Measurements from ENCODE around the gene SELENOF.

Gene SELENOF

DNA sequence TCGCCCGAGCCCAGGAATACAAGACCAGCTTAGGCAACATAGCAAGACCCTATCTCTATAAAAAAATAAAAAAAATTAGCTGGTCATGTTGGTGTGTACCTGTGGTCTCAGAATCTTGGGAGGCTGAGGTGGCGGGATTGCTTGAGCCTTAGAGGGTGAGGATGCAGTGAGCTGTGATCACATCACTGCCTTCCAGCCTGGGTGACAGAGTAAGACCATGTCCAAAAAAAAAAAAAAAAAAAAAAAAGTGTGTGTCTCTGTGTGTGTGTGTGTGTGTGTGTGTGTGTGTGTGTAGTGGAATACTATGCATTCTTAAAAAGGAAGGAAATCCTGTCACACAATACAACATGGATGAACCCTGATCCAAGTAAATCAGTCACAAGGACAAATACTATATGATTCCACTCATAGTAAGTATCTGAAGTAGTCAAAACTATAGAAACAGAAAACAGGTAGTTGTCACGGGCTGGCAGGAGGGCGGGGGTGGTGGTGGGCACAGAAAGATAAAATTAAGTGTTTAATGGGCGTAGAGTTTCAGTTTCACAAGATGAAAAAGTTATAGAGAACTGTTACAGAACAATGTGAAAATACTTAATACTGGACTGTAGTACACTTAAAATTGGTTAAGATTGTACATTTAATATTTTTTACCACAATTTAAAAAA, 47.8 kb downstream of the SELENOF start:
- Histone ChIP-seq H3K27ac (ENCODE audit: low read depth, low read length) (no peak overlapping the region), H3K36me3 (ENCODE audit: control insufficient read depth in 5 of 5, insufficient read depth in 5 of 5, low read length in 5 of 5) (peaks cover 0 to 5% (median 4%) of the 10 kb centered on the region in 5 donors), H3K4me3 (ENCODE audit: low read depth in 1 of 5, low read length in 5 of 5) (no peak overlapping the region), H3K9ac (ENCODE audit: low read length in 5 of 5) (no peak overlapping the region), H3K4me1 (ENCODE audit: control insufficient read depth in 5 of 5, insufficient read depth in 5 of 5, low read length in 5 of 5) (no peaks in the 10 kb centered on the region), H3K27me3 (ENCODE audit: control insufficient read depth in 5 of 5, insufficient read depth in 4 of 5, low read length in 5 of 5) (no peaks in the 10 kb centered on the region), H3K9me3 (ENCODE audit: control insufficient read depth in 5 of 5, low read length in 5 of 5) (no peaks in the 10 kb centered on the region)

DNA sequence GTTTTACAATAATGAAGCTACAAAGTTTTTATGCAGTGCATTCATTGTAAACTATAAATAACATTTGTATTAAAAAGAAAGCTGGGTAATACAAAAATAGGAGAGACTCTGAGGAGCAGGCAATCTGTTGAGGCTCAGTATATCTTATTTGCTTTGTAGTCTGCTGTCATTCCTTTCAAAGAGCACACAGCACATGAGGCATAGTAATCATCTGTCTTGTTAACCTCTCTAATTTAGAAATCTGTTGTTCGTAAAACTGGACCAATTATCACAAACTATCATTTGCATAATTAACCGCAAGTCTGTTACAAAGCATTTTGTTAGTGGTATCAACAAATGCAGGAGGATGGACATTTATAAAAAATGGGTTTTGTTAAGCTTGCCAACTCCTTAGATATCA, 51.0 kb downstream of the SELENOF start:
- Histone ChIP-seq H3K4me1 (ENCODE audit: control insufficient read depth in 5 of 5, insufficient read depth in 5 of 5, low read length in 5 of 5) (no peaks in the 10 kb centered on the region), H3K9me3 (ENCODE audit: control insufficient read depth in 5 of 5, low read length in 5 of 5) (no peaks in the 10 kb centered on the region)

DNA sequence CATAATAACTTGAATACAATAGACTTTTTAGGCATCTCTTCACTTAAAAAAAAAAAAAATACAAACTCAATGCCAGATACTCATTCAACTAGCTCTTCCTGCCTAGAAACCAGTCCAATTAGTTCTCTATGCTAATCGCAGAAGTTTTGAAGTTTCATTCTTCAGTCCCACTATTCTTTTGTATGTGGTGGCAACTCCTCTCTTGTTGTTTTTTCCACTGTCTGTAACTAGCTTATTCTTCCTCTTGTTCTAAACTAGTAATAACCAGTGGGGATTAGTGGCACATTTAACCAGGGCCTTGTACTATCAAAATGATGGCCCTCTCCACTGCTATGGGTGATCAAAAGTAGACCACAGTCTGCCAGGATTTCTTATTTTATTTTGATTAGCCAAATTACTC, 52.5 kb downstream of the SELENOF start:
- Histone ChIP-seq H3K27ac (ENCODE audit: low read depth, low read length) (no peak overlapping the region), H3K4me3 (ENCODE audit: low read depth in 1 of 5, low read length in 5 of 5) (no peak overlapping the region), H3K9ac (ENCODE audit: low read length in 5 of 5) (no peak overlapping the region), H3K9me3 (ENCODE audit: control insufficient read depth in 5 of 5, low read length in 5 of 5) (no peaks in the 10 kb centered on the region), H3K36me3 (ENCODE audit: control insufficient read depth in 5 of 5, insufficient read depth in 5 of 5, low read length in 5 of 5) (peaks cover 0 to 5% (median 4%) of the 10 kb centered on the region in 5 donors), H3K4me1 (ENCODE audit: control insufficient read depth in 5 of 5, insufficient read depth in 5 of 5, low read length in 5 of 5) (no peaks in the 10 kb centered on the region), H3K27me3 (ENCODE audit: control insufficient read depth in 5 of 5, insufficient read depth in 4 of 5, low read length in 5 of 5) (no peaks in the 10 kb centered on the region)

More for the DNA sequence above, 51.0 kb downstream of the SELENOF start:
- peaks cover 0 to 5% (median 4%) of the 10 kb centered on the region in 5 donors for H3K36me3 ChIP-seq (ENCODE audit: control insufficient read depth in 5 of 5, insufficient read depth in 5 of 5, low read length in 5 of 5)
- no peaks in the 10 kb centered on the region for H3K27me3 ChIP-seq (ENCODE audit: control insufficient read depth in 5 of 5, insufficient read depth in 4 of 5, low read length in 5 of 5)
- H3K27ac ChIP-seq (ENCODE audit: low read depth, low read length), result no peak overlapping the region
- H3K9ac ChIP-seq (ENCODE audit: low read length in 5 of 5), result no peak overlapping the region
- no peak overlapping the region for H3K4me3 ChIP-seq (ENCODE audit: low read depth in 1 of 5, low read length in 5 of 5)

DNA sequence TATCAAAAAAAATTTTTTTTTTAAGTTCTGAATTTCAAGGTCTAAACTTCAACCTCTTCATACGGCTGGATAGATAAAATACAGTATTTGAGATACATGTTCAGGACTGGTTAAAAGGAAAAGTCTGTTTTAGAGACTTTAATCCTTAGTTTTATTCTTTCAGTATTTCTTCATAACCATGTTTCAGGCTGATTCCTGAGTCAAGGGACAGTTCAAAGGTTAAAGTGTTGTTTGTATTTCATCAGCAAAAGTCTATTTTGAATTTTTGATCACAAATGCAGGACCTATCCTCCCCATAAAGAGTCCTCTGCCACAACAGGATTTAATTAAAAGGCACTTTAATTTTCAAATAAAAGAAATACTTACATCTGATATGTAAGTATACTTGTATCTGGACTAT, 53.5 kb downstream of the SELENOF start:
- Histone ChIP-seq H3K27ac (ENCODE audit: low read depth, low read length) (no peak overlapping the region), H3K36me3 (ENCODE audit: control insufficient read depth in 5 of 5, insufficient read depth in 5 of 5, low read length in 5 of 5) (peaks cover 0 to 5% (median 4%) of the 10 kb centered on the region in 5 donors), H3K4me3 (ENCODE audit: low read depth in 1 of 5, low read length in 5 of 5) (no peak overlapping the region), H3K4me1 (ENCODE audit: control insufficient read depth in 5 of 5, insufficient read depth in 5 of 5, low read length in 5 of 5) (no peaks in the 10 kb centered on the region), H3K9ac (ENCODE audit: low read length in 5 of 5) (no peak overlapping the region), H3K27me3 (ENCODE audit: control insufficient read depth in 5 of 5, insufficient read depth in 4 of 5, low read length in 5 of 5) (no peaks in the 10 kb centered on the region), H3K9me3 (ENCODE audit: control insufficient read depth in 5 of 5, low read length in 5 of 5) (no peaks in the 10 kb centered on the region)

DNA sequence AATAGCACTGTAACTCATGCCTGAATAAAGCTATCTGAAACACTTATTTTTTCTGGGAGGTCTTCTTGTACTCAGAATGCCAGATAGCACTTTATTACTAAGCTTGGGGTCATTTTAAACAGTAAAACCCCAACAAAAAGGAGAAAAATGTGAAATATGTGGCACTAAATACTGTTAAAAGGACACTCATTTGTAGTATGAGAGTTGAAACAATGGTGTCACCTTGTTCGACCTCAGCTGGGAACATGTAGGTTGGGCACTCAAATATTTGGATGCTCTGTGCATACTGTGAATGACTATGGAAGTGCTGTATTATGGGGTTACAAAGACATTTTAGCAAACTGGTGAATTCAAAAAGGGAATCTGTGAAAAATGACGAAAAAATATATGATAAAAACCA, 53.9 kb downstream of the SELENOF start:
- Histone ChIP-seq H3K27me3 (ENCODE audit: control insufficient read depth in 5 of 5, insufficient read depth in 4 of 5, low read length in 5 of 5) (no peaks in the 10 kb centered on the region), H3K4me1 (ENCODE audit: control insufficient read depth in 5 of 5, insufficient read depth in 5 of 5, low read length in 5 of 5) (no peaks in the 10 kb centered on the region), H3K27ac (ENCODE audit: low read depth, low read length) (no peak overlapping the region), H3K36me3 (ENCODE audit: control insufficient read depth in 5 of 5, insufficient read depth in 5 of 5, low read length in 5 of 5) (peaks cover 0 to 5% (median 4%) of the 10 kb centered on the region in 5 donors), H3K9me3 (ENCODE audit: control insufficient read depth in 5 of 5, low read length in 5 of 5) (no peaks in the 10 kb centered on the region), H3K4me3 (ENCODE audit: low read depth in 1 of 5, low read length in 5 of 5) (no peak overlapping the region), H3K9ac (ENCODE audit: low read length in 5 of 5) (no peak overlapping the region)

DNA sequence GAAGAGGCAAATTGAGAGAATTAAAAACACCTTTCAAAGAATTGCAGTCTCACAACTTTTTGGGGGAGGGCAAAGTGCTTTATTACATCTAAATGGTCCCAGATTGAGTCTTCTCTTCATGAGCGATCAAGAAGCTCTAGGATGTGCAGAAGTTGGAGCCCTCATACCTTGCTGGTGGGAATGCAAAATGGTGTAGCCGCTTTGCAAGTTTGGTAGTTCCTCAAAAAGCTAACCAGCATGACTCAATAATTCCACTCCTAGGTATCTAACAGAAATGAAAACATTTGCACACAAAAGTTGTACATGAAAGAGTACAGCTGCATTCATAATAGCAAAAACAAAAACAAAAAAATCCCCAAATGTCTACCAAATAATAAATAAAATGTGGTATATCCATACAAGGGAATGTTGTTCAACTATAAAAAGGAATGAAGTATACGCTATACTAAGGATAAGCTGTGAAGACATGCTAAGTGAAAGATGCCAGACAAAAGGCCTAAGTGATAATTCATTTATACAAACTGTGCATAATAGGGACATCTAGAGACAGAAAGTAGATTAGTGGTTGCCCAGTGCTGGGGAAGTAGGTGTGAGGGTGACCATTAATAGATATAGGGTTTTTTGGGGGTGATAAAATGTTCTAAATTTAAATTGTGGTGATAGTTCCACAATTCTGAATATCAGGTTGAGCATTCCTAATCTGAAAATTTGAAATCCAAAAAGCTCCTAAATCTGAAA, 55.2 kb downstream of the SELENOF start:
- H3K4me1 ChIP-seq (ENCODE audit: control insufficient read depth in 5 of 5, insufficient read depth in 5 of 5, low read length in 5 of 5), result no peaks in the 10 kb centered on the region
- H3K9ac ChIP-seq (ENCODE audit: low read length in 5 of 5), result no peak overlapping the region
- no peaks in the 10 kb centered on the region for H3K27me3 ChIP-seq (ENCODE audit: control insufficient read depth in 5 of 5, insufficient read depth in 4 of 5, low read length in 5 of 5)
- no peaks in the 10 kb centered on the region for H3K9me3 ChIP-seq (ENCODE audit: control insufficient read depth in 5 of 5, low read length in 5 of 5)
- H3K27ac ChIP-seq (ENCODE audit: low read depth, low read length), result no peak overlapping the region
- H3K4me3 ChIP-seq (ENCODE audit: low read depth in 1 of 5, low read length in 5 of 5), result no peak overlapping the region
- peaks cover 0 to 5% (median 4%) of the 10 kb centered on the region in 5 donors for H3K36me3 ChIP-seq (ENCODE audit: control insufficient read depth in 5 of 5, insufficient read depth in 5 of 5, low read length in 5 of 5)

DNA sequence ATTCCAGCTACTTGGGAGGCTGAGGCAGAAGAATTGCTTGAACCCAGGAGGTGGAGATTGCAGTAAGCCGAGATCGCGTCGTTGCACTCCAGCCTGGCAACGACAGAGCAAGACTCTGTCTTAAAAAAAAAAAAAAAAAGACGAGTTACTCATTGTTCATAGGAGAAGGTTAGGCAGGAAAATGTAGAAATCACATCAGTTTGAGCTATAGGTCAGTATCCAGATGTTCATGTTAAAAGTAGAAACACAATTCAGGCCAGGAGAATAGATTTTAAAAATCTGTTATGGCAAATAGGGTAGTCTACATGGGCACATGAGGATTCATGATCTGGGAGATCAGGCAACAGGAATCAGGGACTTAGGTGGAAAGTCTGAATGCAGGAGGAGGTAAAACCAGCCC, 57.7 kb downstream of the SELENOF start:
- no peaks in the 10 kb centered on the region for H3K4me1 ChIP-seq (ENCODE audit: control insufficient read depth in 5 of 5, insufficient read depth in 5 of 5, low read length in 5 of 5)
- no peaks in the 10 kb centered on the region for H3K27me3 ChIP-seq (ENCODE audit: control insufficient read depth in 5 of 5, insufficient read depth in 4 of 5, low read length in 5 of 5)
- no peak overlapping the region for H3K9ac ChIP-seq (ENCODE audit: low read length in 5 of 5)
- H3K9me3 ChIP-seq (ENCODE audit: control insufficient read depth in 5 of 5, low read length in 5 of 5), result no peaks in the 10 kb centered on the region
- H3K4me3 ChIP-seq (ENCODE audit: low read depth in 1 of 5, low read length in 5 of 5), result no peak overlapping the region
- H3K36me3 ChIP-seq (ENCODE audit: control insufficient read depth in 5 of 5, insufficient read depth in 5 of 5, low read length in 5 of 5), result peaks cover 0 to under 1% (median 0%) of the 10 kb centered on the region in 5 donors
- H3K27ac ChIP-seq (ENCODE audit: low read depth, low read length), result no peak overlapping the region

DNA sequence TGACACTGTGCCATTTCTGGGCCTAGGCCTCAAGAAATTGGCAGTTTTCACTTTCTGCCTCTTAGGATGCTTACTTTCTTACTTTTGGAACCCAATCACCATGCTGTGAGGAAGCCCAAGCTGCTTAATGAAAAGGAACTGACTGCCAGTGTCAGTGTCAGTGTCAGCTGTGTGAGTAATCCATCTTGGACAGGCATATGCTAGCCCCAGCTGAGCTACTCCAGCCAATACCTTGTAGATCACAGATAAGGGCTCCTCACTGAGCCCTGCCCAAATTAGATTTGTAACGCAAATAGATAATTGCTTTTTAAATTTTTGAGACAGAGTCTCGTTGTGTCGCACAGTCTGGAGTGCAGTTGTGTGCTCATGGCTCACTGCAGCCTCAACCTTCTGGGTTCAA, 59.6 kb downstream of the SELENOF start:
- Histone ChIP-seq H3K27me3 (ENCODE audit: control insufficient read depth in 5 of 5, insufficient read depth in 4 of 5, low read length in 5 of 5) (no peaks in the 10 kb centered on the region), H3K9me3 (ENCODE audit: control insufficient read depth in 5 of 5, low read length in 5 of 5) (no peaks in the 10 kb centered on the region), H3K4me3 (ENCODE audit: low read depth in 1 of 5, low read length in 5 of 5) (no peak overlapping the region), H3K9ac (ENCODE audit: low read length in 5 of 5) (no peak overlapping the region), H3K36me3 (ENCODE audit: control insufficient read depth in 5 of 5, insufficient read depth in 5 of 5, low read length in 5 of 5) (no peaks in the 10 kb centered on the region), H3K4me1 (ENCODE audit: control insufficient read depth in 5 of 5, insufficient read depth in 5 of 5, low read length in 5 of 5) (no peaks in the 10 kb centered on the region), H3K27ac (ENCODE audit: low read depth, low read length) (no peak overlapping the region)

DNA sequence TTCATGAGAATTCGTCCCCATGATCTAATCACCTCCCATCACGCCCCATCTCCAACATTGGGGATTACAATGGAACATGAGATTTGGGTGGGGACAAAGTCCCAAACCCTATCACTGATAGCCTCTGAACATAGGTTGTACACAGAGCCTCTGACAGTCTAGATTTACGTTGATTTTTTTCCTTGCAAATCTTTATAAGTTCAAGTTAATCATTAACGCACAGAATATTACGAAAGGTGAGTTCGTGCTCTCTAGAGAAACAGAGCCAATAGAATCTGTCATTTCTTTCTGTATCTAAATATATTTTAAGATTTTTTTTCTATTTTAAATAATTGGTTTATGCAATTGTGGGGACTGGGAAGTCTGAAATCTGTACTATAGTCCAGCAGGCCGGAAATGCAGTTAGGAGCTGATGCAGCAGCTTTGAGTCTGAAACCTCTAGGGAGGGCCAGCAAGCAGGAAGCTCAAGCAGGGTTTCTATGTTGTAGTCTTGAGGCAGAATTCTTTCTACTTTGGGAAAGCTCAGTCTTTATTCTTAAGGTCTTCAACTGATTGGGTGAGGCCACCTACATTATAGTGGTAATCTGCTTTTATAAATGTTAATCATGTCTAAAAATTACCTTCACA, 61.0 kb downstream of the SELENOF start:
- Histone ChIP-seq H3K4me1 (ENCODE audit: control insufficient read depth in 5 of 5, insufficient read depth in 5 of 5, low read length in 5 of 5) (no peaks in the 10 kb centered on the region), H3K36me3 (ENCODE audit: control insufficient read depth in 5 of 5, insufficient read depth in 5 of 5, low read length in 5 of 5) (no peaks in the 10 kb centered on the region), H3K27ac (ENCODE audit: low read depth, low read length) (no peak overlapping the region), H3K9me3 (ENCODE audit: control insufficient read depth in 5 of 5, low read length in 5 of 5) (no peaks in the 10 kb centered on the region), H3K27me3 (ENCODE audit: control insufficient read depth in 5 of 5, insufficient read depth in 4 of 5, low read length in 5 of 5) (no peaks in the 10 kb centered on the region), H3K9ac (ENCODE audit: low read length in 5 of 5) (no peak overlapping the region), H3K4me3 (ENCODE audit: low read depth in 1 of 5, low read length in 5 of 5) (no peak overlapping the region)

DNA sequence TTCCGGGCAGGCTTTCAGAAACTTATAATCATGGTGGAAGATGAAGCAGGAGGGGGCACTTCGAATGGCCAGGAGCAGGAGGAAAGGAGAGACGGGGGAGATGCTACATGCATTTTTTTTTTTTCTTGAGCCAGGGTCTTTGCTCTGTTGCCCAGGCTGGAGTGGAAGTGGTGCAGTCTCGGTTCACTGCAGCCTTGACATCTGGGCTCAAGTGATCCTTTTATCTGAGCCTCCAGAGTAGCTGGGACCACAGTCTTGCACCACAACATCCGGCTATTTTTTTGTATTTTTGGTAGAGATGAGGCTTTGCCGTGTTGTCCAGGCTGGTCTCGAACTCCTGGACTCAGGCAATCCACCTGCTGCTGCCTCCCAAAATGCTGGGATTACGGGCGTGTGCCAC, 61.6 kb downstream of the SELENOF start:
- no peak overlapping the region for H3K9ac ChIP-seq (ENCODE audit: low read length in 5 of 5)
- H3K36me3 ChIP-seq (ENCODE audit: control insufficient read depth in 5 of 5, insufficient read depth in 5 of 5, low read length in 5 of 5), result no peaks in the 10 kb centered on the region
- H3K4me1 ChIP-seq (ENCODE audit: control insufficient read depth in 5 of 5, insufficient read depth in 5 of 5, low read length in 5 of 5), result no peaks in the 10 kb centered on the region
- no peaks in the 10 kb centered on the region for H3K27me3 ChIP-seq (ENCODE audit: control insufficient read depth in 5 of 5, insufficient read depth in 4 of 5, low read length in 5 of 5)
- H3K4me3 ChIP-seq (ENCODE audit: low read depth in 1 of 5, low read length in 5 of 5), result no peak overlapping the region
- no peaks in the 10 kb centered on the region for H3K9me3 ChIP-seq (ENCODE audit: control insufficient read depth in 5 of 5, low read length in 5 of 5)
- H3K27ac ChIP-seq (ENCODE audit: low read depth, low read length), result no peak overlapping the region
